HG03442 (cell line): ENCODE data around the gene CPEB2.

Experiments
- ATAC-seq: cut with Tn5 transposase; IDR thresholded peaks from one replicate; pipeline ENCODE4 v1.9.1; 2021; ENCODE audit warnings: mild to moderate bottlenecking, moderate library complexity; ENCODE audit not compliant: unreplicated experiment

CPEB2 gene

GRCh38 chr4:15001869-15002658 lies at the start of gene CPEB2:
TSS of gene CPEB2 (plus strand) at chr4:15002481. CDS start at chr4:15002674, 193 bp downstream.
- peak; percentile 60 for ATAC-seq

GRCh38 chr4:14958436-14958835 lies 43.8 kb upstream of the CPEB2 start:
- ATAC-seq = no peak

- no peak for ATAC-seq
Observed at GRCh38 chr4:14961292-14961691, 41.0 kb upstream of the CPEB2 start.

GRCh38 chr4:14965071-14965470 lies 37.2 kb upstream of the CPEB2 start:
- ATAC-seq = no peak

GRCh38 chr4:14967982-14968381 lies 34.3 kb upstream of the CPEB2 start:
- ATAC-seq = no peak

- no peak for ATAC-seq
Observed at GRCh38 chr4:14977830-14978229, 24.5 kb upstream of the CPEB2 start.

- ATAC-seq = no peak
Observed at GRCh38 chr4:14984448-14984847, 17.8 kb upstream of the CPEB2 start.

GRCh38 chr4:14985161-14985560 lies 17.1 kb upstream of the CPEB2 start:
- no peak for ATAC-seq

- no peak for ATAC-seq
Observed at GRCh38 chr4:14985843-14986242, 16.4 kb upstream of the CPEB2 start.

GRCh38 chr4:14987054-14987453 lies 15.2 kb upstream of the CPEB2 start:
- ATAC-seq = no peak

GRCh38 chr4:14990484-14990883 lies 11.8 kb upstream of the CPEB2 start:
- ATAC-seq = no peak

- no peak for ATAC-seq
Observed at GRCh38 chr4:14994242-14994641, 8.0 kb upstream of the CPEB2 start.

GRCh38 chr4:15001248-15001868 lies 923 bp upstream of the CPEB2 start:
- peak; percentile 22 for ATAC-seq

GRCh38 chr4:15002659-15003400 lies 549 bp downstream of the CPEB2 start:
- peak; percentile 18 for ATAC-seq

GRCh38 chr4:15003401-15003890 lies 1.2 kb downstream of the CPEB2 start:
- ATAC-seq = peak; percentile 3

GRCh38 chr4:15003891-15004738 lies 1.8 kb downstream of the CPEB2 start:
- ATAC-seq = no peak

- no peak for ATAC-seq
Observed at GRCh38 chr4:15004739-15005301, 2.5 kb downstream of the CPEB2 start.

- ATAC-seq = no peak
Observed at GRCh38 chr4:15005474-15006115, 3.3 kb downstream of the CPEB2 start.

- no peak for ATAC-seq
Observed at GRCh38 chr4:15006416-15007024, 4.2 kb downstream of the CPEB2 start.
